A673 (cell line): ENCODE results near the gene CAMKK1. TPM values are rescaled to one million over a fixed set of nuclear protein-coding genes. Genes with fewer than 3 reads are reported as not detected.

Experiments
- BruUV-seq: library from RNA; stranded (reverse); fragments of 400-500 nt; replicated peaks from 2 replicates; lab custom pipeline; 2021; lab: Mats Ljungman, UMichigan
- CTCF ChIA-PET: fragments of 300-600 bp; sonication (Branson Sonifier 250); formaldehyde crosslinking; loops from one replicate; lab custom pipeline; 2022; ENCODE audit warnings: antibody characterized with exemption; lab: Charles Lee
- POLR2A ChIA-PET: fragments of 300-600 bp; sonication (Branson Sonifier 250); formaldehyde crosslinking; loops from one replicate; lab custom pipeline; 2022; ENCODE audit warnings: antibody characterized with exemption; ENCODE audit not compliant: low non-redundant PET; lab: Charles Lee
- DNase-seq: peaks from one replicate; pipeline ENCODE4 v3.0.0-alpha.2; 2015; ENCODE audit warnings: low spot score
- H3K27ac ChIP-seq: fragments of 200-600 bp; sonication (generic); 2 replicates; pipeline ENCODE4 v1.5.1; 2016; ENCODE audit warnings: mixed run types, low read depth, mild to moderate bottlenecking, mixed read lengths, antibody characterized with exemption, low read length; ENCODE audit not compliant: poor library complexity, severe bottlenecking
- H3K27me3 ChIP-seq: fragments of 200-600 bp; sonication (generic); replicated peaks from 2 replicates; pipeline ENCODE4 v1.6.1; 2017; ENCODE audit warnings: mixed run types, low read depth, mild to moderate bottlenecking, mixed read lengths, antibody characterized with exemption, low read length; ENCODE audit not compliant: insufficient read depth, poor library complexity
- H3K36me3 ChIP-seq: fragments of 200-600 bp; sonication (generic); 2 replicates; pipeline ENCODE4 v1.6.1; 2016; ENCODE audit warnings: mixed run types, mild to moderate bottlenecking, mixed read lengths, antibody characterized with exemption, low read length; ENCODE audit not compliant: insufficient read depth, poor library complexity, severe bottlenecking
- H3K4me1 ChIP-seq: fragments of 200-600 bp; sonication (generic); 2 replicates; pipeline ENCODE4 v1.6.1; 2017; ENCODE audit warnings: mixed run types, mild to moderate bottlenecking, mixed read lengths, antibody characterized with exemption, low read length; ENCODE audit not compliant: insufficient read depth, poor library complexity, severe bottlenecking
- H3K4me3 ChIP-seq: fragments of 200-600 bp; sonication (generic); 2 replicates; pipeline ENCODE4 v1.5.1; 2016; ENCODE audit warnings: low read depth, mixed run types, mild to moderate bottlenecking, mixed read lengths, low read length; ENCODE audit not compliant: poor library complexity, severe bottlenecking
- H3K9me3 ChIP-seq: fragments of 200-600 bp; sonication (generic); 2 replicates; pipeline ENCODE4 v1.6.1; 2016; ENCODE audit warnings: mixed run types, low read depth, mild to moderate bottlenecking, mixed read lengths, antibody characterized with exemption, low read length; ENCODE audit not compliant: poor library complexity, severe bottlenecking
- EZH2 ChIP-seq: fragments of 200-600 bp; sonication (generic); IDR thresholded peaks from 2 replicates; pipeline ENCODE4 v1.6.1; 2017; ENCODE audit warnings: borderline replicate concordance, low read depth, mild to moderate bottlenecking, mixed read lengths, antibody characterized with exemption, low read length; ENCODE audit not compliant: poor library complexity, severe bottlenecking
- intact Hi-C: fragments of 100-400 bp; cut with micrococcal nuclease; formaldehyde crosslinking; loops from one replicate; pipeline ENCODE4 v1.10.0; 2022; ENCODE audit not compliant: unreplicated experiment
- total RNA-seq: library from RNA; stranded (reverse); gene quantifications from 2 replicates; pipeline ENCODE4 v1.2.3, GENCODE V29; 2021
- TF ChIP-seq, protein P1 (sequence below): fragments of 300-800, 200-600 bp; sonication (generic); conservative IDR thresholded peaks from 2 replicates; pipeline ENCODE4 v1.5.1; 2017; ENCODE audit warnings: low read depth, mild to moderate bottlenecking, antibody characterized with exemption, low read length, moderate library complexity, mixed read lengths

Gene CAMKK1
- total RNA-seq, 1 experiment from 2014 or later: 6.1 TPM

DNA sequence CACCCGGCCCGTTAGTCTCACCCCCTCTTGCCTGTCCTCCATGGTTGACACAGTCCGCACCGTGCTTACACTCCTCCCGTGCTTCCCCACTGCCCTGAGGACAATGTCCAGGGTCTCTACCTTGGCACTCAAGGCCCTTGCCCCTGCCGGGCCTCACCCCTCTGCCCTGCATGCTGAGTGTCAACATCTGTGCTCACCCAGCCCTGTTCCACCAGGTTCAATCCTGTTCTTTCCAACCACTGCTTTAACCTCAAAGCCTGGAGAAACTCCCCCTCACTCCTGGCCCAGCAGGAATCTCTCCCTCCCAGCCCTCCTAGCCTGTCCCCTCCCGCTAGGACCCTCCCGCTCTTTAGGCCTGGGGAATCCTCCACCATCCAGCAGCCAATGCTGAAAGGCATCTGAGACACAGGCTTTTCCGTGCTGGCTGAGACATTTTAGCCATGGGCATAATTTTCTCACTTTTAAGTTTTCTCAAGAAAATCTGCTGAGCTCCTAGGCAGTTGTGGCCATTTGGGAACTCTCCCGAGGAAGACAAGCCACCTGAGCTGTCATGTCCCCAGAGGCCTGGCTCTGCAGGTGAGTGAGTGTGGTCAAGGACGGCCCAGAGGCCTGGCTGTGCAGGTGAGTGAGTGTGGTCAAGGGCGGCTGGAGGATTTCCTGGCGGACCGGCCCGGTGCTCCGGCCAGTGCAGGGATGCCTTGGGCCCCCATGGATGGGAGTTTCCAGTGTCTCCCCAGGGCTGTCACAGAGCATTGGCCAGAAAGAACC is 34.2 kb upstream of the CAMKK1 start:
- POLR2A ChIA-PET: no interaction called here
- intact Hi-C loops: no loop called here
- TF ChIP-seq, protein P1, sequence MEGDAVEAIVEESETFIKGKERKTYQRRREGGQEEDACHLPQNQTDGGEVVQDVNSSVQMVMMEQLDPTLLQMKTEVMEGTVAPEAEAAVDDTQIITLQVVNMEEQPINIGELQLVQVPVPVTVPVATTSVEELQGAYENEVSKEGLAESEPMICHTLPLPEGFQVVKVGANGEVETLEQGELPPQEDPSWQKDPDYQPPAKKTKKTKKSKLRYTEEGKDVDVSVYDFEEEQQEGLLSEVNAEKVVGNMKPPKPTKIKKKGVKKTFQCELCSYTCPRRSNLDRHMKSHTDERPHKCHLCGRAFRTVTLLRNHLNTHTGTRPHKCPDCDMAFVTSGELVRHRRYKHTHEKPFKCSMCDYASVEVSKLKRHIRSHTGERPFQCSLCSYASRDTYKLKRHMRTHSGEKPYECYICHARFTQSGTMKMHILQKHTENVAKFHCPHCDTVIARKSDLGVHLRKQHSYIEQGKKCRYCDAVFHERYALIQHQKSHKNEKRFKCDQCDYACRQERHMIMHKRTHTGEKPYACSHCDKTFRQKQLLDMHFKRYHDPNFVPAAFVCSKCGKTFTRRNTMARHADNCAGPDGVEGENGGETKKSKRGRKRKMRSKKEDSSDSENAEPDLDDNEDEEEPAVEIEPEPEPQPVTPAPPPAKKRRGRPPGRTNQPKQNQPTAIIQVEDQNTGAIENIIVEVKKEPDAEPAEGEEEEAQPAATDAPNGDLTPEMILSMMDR: no peak
- no peak for TF ChIP-seq EZH2

DNA sequence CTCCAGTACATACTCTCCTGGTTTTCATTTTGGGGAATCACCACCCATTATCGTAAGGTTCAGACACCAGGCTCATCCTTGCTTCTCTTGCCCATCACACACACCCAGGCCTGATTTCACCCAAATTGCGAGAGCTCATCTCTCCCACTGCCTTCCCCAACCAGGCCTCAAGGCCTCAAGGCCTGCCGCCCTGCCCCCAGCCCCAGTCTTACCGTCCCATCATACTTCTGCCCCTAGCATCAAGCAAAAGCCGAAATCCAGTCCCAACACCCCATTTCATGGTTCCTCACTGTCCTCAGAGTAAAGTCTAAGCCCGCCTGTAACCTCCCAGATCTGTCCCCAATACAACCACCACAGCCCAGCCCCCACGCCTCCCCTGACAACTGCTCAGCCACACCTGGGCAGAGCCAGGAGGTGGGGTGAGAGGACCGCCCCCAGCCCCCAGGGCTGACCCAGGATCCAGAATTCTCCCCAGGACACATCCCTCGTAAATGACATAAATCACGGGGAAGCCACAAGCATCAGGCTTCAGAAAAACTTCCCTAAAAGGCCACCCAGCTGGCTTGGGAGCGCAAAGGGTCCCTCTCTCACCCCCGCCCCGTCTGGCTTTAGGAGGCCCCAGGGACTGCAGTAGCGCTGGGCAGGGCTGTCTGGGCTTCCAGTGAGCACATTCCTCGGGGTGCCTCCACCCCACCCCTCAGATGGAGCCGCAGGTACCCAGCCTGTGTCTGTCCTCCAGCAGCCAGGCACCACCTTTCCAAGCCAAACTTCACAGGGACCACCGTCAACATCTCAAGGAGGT is 33.0 kb upstream of the CAMKK1 start:
- BruUV-seq: no TSS peak
- TF ChIP-seq EZH2: no peak
- TF ChIP-seq, protein P1: no peak

More for the DNA sequence above, 34.2 kb upstream of the CAMKK1 start:
- CTCF ChIA-PET: no interaction called here
- no peaks in the 10 kb centered on the region for H3K9me3 ChIP-seq
- no peaks in the 10 kb centered on the region for H3K36me3 ChIP-seq
- H3K27ac ChIP-seq: no peak overlapping the region
- no peak for DNase-seq
- no TSS peak for BruUV-seq
- no peak overlapping the region for H3K4me3 ChIP-seq
- no peaks in the 10 kb centered on the region for H3K4me1 ChIP-seq
- no peaks in the 10 kb centered on the region for H3K27me3 ChIP-seq

DNA sequence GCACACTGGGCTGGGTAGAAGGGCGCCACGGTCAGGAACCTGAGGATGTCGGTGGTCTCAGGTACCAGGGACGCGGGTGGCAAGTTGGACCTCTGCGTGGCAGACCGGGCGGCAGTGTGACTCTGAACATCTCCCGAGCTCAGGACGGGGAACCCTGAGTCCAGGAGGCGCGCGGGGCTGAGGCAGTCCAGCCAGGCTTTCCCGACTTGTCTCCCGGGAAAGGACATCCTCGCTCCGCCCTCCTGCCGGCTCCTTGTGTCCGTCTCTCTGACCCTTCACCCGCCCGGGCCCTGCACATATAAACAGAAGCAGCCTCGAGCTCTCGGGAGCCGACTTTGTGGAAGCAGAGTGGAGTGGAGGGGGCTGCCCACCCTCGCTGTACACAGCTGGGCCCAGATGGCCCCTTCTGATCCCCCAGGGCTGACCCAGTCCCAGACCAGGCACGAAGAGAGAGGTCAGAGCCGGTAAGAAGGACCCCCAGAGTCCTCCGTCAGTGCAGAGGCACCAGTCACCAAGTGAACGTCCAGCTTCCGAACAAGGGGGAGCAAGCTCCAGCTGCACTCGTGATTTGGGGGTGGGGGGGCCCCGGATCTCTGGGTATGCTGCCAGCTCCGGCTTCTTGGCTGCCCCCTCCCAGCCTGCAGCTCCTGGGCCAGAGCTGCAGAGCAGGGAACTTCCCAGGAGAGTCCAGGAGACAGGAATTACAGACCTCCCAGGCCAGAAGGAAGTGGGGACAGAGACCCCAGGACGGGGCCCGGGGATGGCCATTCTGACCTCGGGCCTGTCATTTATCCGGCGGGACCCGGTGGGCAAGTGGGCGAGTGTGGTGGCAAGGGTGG is 31.9 kb upstream of the CAMKK1 start:
- no peak for DNase-seq
- intact Hi-C loops: no loop called here
- TF ChIP-seq, protein P1: no peak
- no peak for TF ChIP-seq EZH2
- POLR2A ChIA-PET: no interaction called here
- H3K27ac ChIP-seq: no peak overlapping the region
- no peak overlapping the region for H3K4me3 ChIP-seq
- no peaks in the 10 kb centered on the region for H3K9me3 ChIP-seq
- BruUV-seq: no TSS peak
- H3K27me3 ChIP-seq: no peaks in the 10 kb centered on the region
- H3K4me1 ChIP-seq: no peaks in the 10 kb centered on the region
- CTCF ChIA-PET: no interaction called here
- H3K36me3 ChIP-seq: no peaks in the 10 kb centered on the region

More for the DNA sequence above, 33.0 kb upstream of the CAMKK1 start:
- Histone ChIP-seq H3K9me3 (no peaks in the 10 kb centered on the region), H3K27me3 (no peaks in the 10 kb centered on the region), H3K36me3 (no peaks in the 10 kb centered on the region), H3K27ac (no peak overlapping the region), H3K4me1 (no peaks in the 10 kb centered on the region), H3K4me3 (no peak overlapping the region)
- no peak for DNase-seq
- ChIA-PET CTCF (no interaction called here), POLR2A (no interaction called here)
- intact Hi-C loops: no loop called here
